Loucy (cell line): ENCODE measurements around the gene VPS18.
A peak's percentile ranks its signal among the peaks of the same experiment; 100 is the strongest.

Experiments used
- H2AFZ ChIP-seq: fragments of 200-600 bp; sonication (generic); 2 replicates; pipeline ENCODE4 v1.6.0; 2016; ENCODE audit warnings: antibody characterized with exemption, mild to moderate bottlenecking, low read length, moderate library complexity
- H3F3A ChIP-seq: fragments of 200-600 bp; 2 replicates; pipeline ENCODE4 v1.6.0; 2016; ENCODE audit warnings: antibody characterized with exemption, low read depth, mild to moderate bottlenecking
- H3K27me3 ChIP-seq: fragments of 200-600 bp; sonication (generic); 2 replicates; pipeline ENCODE4 v1.6.1; 2014; ENCODE audit warnings: low read length, mild to moderate bottlenecking; ENCODE audit not compliant: insufficient read depth, poor library complexity, severe bottlenecking
- H3K36me3 ChIP-seq: fragments of 200-600 bp; sonication (generic); 2 replicates; pipeline ENCODE4 v1.6.1; 2016; ENCODE audit warnings: low read length; ENCODE audit not compliant: insufficient read depth
- H3K4me1 ChIP-seq: fragments of 200-600 bp; sonication (generic); 2 replicates; pipeline ENCODE4 v1.5.1; 2014; ENCODE audit warnings: low read length, mild to moderate bottlenecking; ENCODE audit not compliant: insufficient read depth, poor library complexity, severe bottlenecking
- H3K4me2 ChIP-seq: fragments of 200-600 bp; sonication (generic); 2 replicates; pipeline ENCODE4 v1.6.0; 2014; ENCODE audit warnings: antibody characterized with exemption, low read length, low read depth, mild to moderate bottlenecking; ENCODE audit not compliant: poor library complexity, severe bottlenecking
- H3K4me3 ChIP-seq: fragments of 200-600 bp; sonication (generic); 2 replicates; pipeline ENCODE4 v1.5.1; 2014; ENCODE audit warnings: low read length, mild to moderate bottlenecking, mixed read lengths; ENCODE audit not compliant: poor library complexity, severe bottlenecking
- H3K79me2 ChIP-seq: fragments of 200-600 bp; sonication (generic); 2 replicates; pipeline ENCODE4 v1.6.1; 2014; ENCODE audit warnings: low read length; ENCODE audit not compliant: insufficient read depth
- H3K9ac ChIP-seq: fragments of 200-600 bp; sonication (generic); 2 replicates; pipeline ENCODE4 v1.6.0; 2014; ENCODE audit warnings: mild to moderate bottlenecking, low read depth, low read length, moderate library complexity; ENCODE audit not compliant: poor library complexity, severe bottlenecking
- H3K9me2 ChIP-seq: fragments of 200-600 bp; sonication (generic); replicated peaks from 2 replicates; pipeline ENCODE4 v1.6.1; 2016; ENCODE audit warnings: low read depth, low read length, mixed read lengths
- H3K9me3 ChIP-seq: fragments of 200-600 bp; sonication (generic); 2 replicates; pipeline ENCODE4 v1.6.1; 2014; ENCODE audit warnings: mild to moderate bottlenecking, antibody characterized with exemption, low read length, low read depth; ENCODE audit not compliant: insufficient read depth
- H4K20me1 ChIP-seq: fragments of 200-600 bp; sonication (generic); 2 replicates; pipeline ENCODE4 v1.6.0; 2014; ENCODE audit warnings: antibody characterized with exemption, low read length, mild to moderate bottlenecking; ENCODE audit not compliant: insufficient read depth, poor library complexity, severe bottlenecking
- CTCF ChIP-seq: fragments of 200-600 bp; sonication (generic); conservative IDR thresholded peaks from 2 replicates; pipeline ENCODE4 v1.5.1; 2014; ENCODE audit warnings: mild to moderate bottlenecking, antibody characterized with exemption, low read length
- EZH2phosphoT487 ChIP-seq: fragments of 200-600 bp; IDR thresholded peaks from 2 replicates; pipeline ENCODE4 v1.6.1; 2018; ENCODE audit warnings: antibody characterized with exemption, mild to moderate bottlenecking, moderate library complexity, borderline replicate concordance

VPS18 gene

GRCh38 chr15:40873694-40874561 lies 20.3 kb upstream of the VPS18 start, which contains the start of gene RHOV:
RHOV (minus strand) TSS chr15:40874234; CDS start chr15:40874139, 95 bp downstream.
- Histone ChIP-seq H3K79me2 (no peaks in the 10 kb centered on the region), H3K4me2 (peak within 1 kb of the TSS; percentile 83), H3F3A (no peaks in the 10 kb centered on the region), H3K27me3 (peaks cover 7% of the 10 kb centered on the region), H4K20me1 (no peaks in the 10 kb centered on the region), H3K36me3 (no peaks in the 10 kb centered on the region), H3K4me3 (peak within 1 kb of the TSS; percentile 73), H3K9me3 (no peaks in the 10 kb centered on the region), H3K9me2 (no peaks in the 10 kb centered on the region), H2AFZ (peak within 1 kb of the TSS; percentile 91), H3K4me1 (peaks cover 6% of the 10 kb centered on the region), H3K9ac (peak within 1 kb of the TSS; percentile 29)
- TF ChIP-seq CTCF, result peak; percentile 38
- no peak for TF ChIP-seq EZH2phosphoT487

- H3K79me2 ChIP-seq, result no peaks in the 10 kb centered on the region
- TF ChIP-seq CTCF, result no peak
- no peak for TF ChIP-seq EZH2phosphoT487
- H3K4me2 ChIP-seq, result no peak overlapping the region
- H2AFZ ChIP-seq, result no peak overlapping the region
- H4K20me1 ChIP-seq, result no peaks in the 10 kb centered on the region
- H3K4me1 ChIP-seq, result peaks cover 6% of the 10 kb centered on the region
- H3K9me2 ChIP-seq, result no peaks in the 10 kb centered on the region
- no peaks in the 10 kb centered on the region for H3K9me3 ChIP-seq
- H3K4me3 ChIP-seq, result no peak overlapping the region
- H3K36me3 ChIP-seq, result no peaks in the 10 kb centered on the region
- H3F3A ChIP-seq, result no peaks in the 10 kb centered on the region
- H3K9ac ChIP-seq, result no peak overlapping the region
- H3K27me3 ChIP-seq, result peaks cover 7% of the 10 kb centered on the region
Measured at GRCh38 chr15:40875991-40876730, 18.1 kb upstream of the VPS18 start.

- peaks cover 6% of the 10 kb centered on the region for H3K4me1 ChIP-seq
- H3K79me2 ChIP-seq, result no peaks in the 10 kb centered on the region
- no peaks in the 10 kb centered on the region for H3F3A ChIP-seq
- no peaks in the 10 kb centered on the region for H3K9me3 ChIP-seq
- H4K20me1 ChIP-seq, result no peaks in the 10 kb centered on the region
- H3K4me3 ChIP-seq, result no peak overlapping the region
- H3K9me2 ChIP-seq, result no peaks in the 10 kb centered on the region
- no peak for TF ChIP-seq CTCF
- TF ChIP-seq EZH2phosphoT487, result no peak
- no peaks in the 10 kb centered on the region for H3K36me3 ChIP-seq
- no peak overlapping the region for H2AFZ ChIP-seq
- H3K9ac ChIP-seq, result no peak overlapping the region
- H3K4me2 ChIP-seq, result no peak overlapping the region
- H3K27me3 ChIP-seq, result peaks cover 7% of the 10 kb centered on the region
Measured at GRCh38 chr15:40877694-40878093, 16.6 kb upstream of the VPS18 start.
